Smooth muscle cell (in vitro differentiated cells): ENCODE measurements around the gene RHOT1. TPM values are rescaled to one million over a fixed set of nuclear protein-coding genes. Genes with fewer than 3 reads are reported as not detected.

ENCODE experiments used
- DNase-seq: peaks from one replicate; lab custom pipeline; 2025; ENCODE audit not compliant: unreplicated experiment; lab: John Stamatoyannopoulos, UW
- H2AFZ ChIP-seq: fragments of 200-600 bp; sonication (generic); 2 replicates; pipeline ENCODE4 v1.6.0; 2016; ENCODE audit warnings: antibody characterized with exemption, low read depth, mild to moderate bottlenecking
- H3F3A ChIP-seq: fragments of 200-600 bp; sonication (generic); 2 replicates; pipeline ENCODE4 v1.6.0; 2017; ENCODE audit warnings: antibody characterized with exemption, low read depth
- H3K27ac ChIP-seq: fragments of 200-600 bp; sonication (generic); 2 replicates; pipeline ENCODE4 v1.5.1; 2016; ENCODE audit warnings: low read depth, mild to moderate bottlenecking
- H3K27me3 ChIP-seq: fragments of 200-600 bp; sonication (generic); 2 replicates; pipeline ENCODE4 v1.6.1; 2016; ENCODE audit warnings: low read depth, mild to moderate bottlenecking
- H3K36me3 ChIP-seq: fragments of 200-600 bp; sonication (generic); 2 replicates; pipeline ENCODE4 v1.5.1; 2016; ENCODE audit warnings: low read depth
- H3K4me1 ChIP-seq: fragments of 200-600 bp; sonication (generic); 2 replicates; pipeline ENCODE4 v1.5.1; 2016; ENCODE audit warnings: low read depth
- H3K4me2 ChIP-seq: fragments of 200-600 bp; sonication (generic); 2 replicates; pipeline ENCODE4 v1.6.0; 2016; ENCODE audit warnings: mild to moderate bottlenecking
- H3K4me3 ChIP-seq: fragments of 200-600 bp; sonication (generic); 2 replicates; pipeline ENCODE4 v1.5.1; 2016; ENCODE audit warnings: mild to moderate bottlenecking
- H3K79me2 ChIP-seq: fragments of 200-600 bp; sonication (generic); 2 replicates; pipeline ENCODE4 v1.6.0; 2016; ENCODE audit warnings: low read depth, mild to moderate bottlenecking
- H3K9ac ChIP-seq: fragments of 200-600 bp; sonication (generic); 2 replicates; pipeline ENCODE4 v1.6.0; 2016; ENCODE audit warnings: low read depth
- H3K9me3 ChIP-seq: fragments of 200-600 bp; sonication (generic); replicated peaks from 2 replicates; pipeline ENCODE4 v1.5.1; 2016; ENCODE audit warnings: low read depth
- H4K20me1 ChIP-seq: fragments of 200-600 bp; sonication (generic); 2 replicates; pipeline ENCODE4 v1.6.0; 2016; ENCODE audit warnings: low read depth
- CTCF ChIP-seq: fragments of 200-600 bp; sonication (generic); IDR thresholded peaks from 2 replicates; pipeline ENCODE4 v1.5.1; 2017; ENCODE audit warnings: borderline replicate concordance, mild to moderate bottlenecking, antibody characterized with exemption; ENCODE audit not compliant: insufficient read depth, poor library complexity, severe bottlenecking
- WGBS: methylation state at CpG from one replicate; pipeline ENCODE4 v1.1.7; 2016; ENCODE audit warnings: low lambda C conversion rate; 5-methylcytosine and 5-hydroxymethylcytosine counted together
- polyA plus RNA-seq: library from polyadenylated mRNA; unstranded; fragments of >200 nt; fragmentation: Nextera tagmentation; extraction: Ambion mirVana; gene quantifications from 2 replicates; pipeline ENCODE4 v1.2.1, GENCODE V29; 2016
- total RNA-seq: library from RNA; depleted of rRNA; stranded (reverse); fragments of >200 nt; gene quantifications from 2 replicates; pipeline ENCODE4 v1.2.3, GENCODE V29; 2014

Gene RHOT1
- total and polyA plus RNA-seq, 2 experiments from 2014 or later = 23.6 to 28.7 TPM

GRCh38 chr17:32209608-32210007 is 67.3 kb downstream of the RHOT1 start:
- Histone ChIP-seq H4K20me1 (no peaks in the 10 kb centered on the region), H3K36me3 (peaks cover 10% of the 10 kb centered on the region), H3K4me3 (no peak overlapping the region), H3F3A (no peaks in the 10 kb centered on the region), H3K79me2 (no peaks in the 10 kb centered on the region), H3K9ac (no peak overlapping the region), H3K9me3 (no peaks in the 10 kb centered on the region), H3K4me1 (peaks cover 12% of the 10 kb centered on the region), H3K4me2 (no peak overlapping the region), H2AFZ (no peak overlapping the region), H3K27me3 (no peaks in the 10 kb centered on the region), H3K27ac (no peak overlapping the region)
- no peak for TF ChIP-seq CTCF
- DNase-seq = no peak

GRCh38 chr17:32211671-32212070 is 69.4 kb downstream of the RHOT1 start:
- Histone ChIP-seq H3K4me2 (no peak overlapping the region), H3K36me3 (peaks cover 10% of the 10 kb centered on the region), H3K79me2 (no peaks in the 10 kb centered on the region), H3F3A (no peaks in the 10 kb centered on the region), H3K4me3 (no peak overlapping the region), H3K9me3 (no peaks in the 10 kb centered on the region), H2AFZ (no peak overlapping the region), H3K27me3 (no peaks in the 10 kb centered on the region), H3K27ac (no peak overlapping the region), H3K9ac (no peak overlapping the region), H4K20me1 (no peaks in the 10 kb centered on the region), H3K4me1 (peaks cover 5% of the 10 kb centered on the region)
- WGBS = 96% methylated on average over 1 of the region's 1 CpG
- no peak for DNase-seq
- TF ChIP-seq CTCF = no peak

- Histone ChIP-seq H4K20me1 (peaks cover 6% of the 10 kb centered on the region), H3F3A (no peaks in the 10 kb centered on the region), H3K9ac (no peak overlapping the region), H3K4me3 (no peak overlapping the region), H3K27ac (no peak overlapping the region), H3K36me3 (no peaks in the 10 kb centered on the region), H3K27me3 (no peaks in the 10 kb centered on the region), H3K9me3 (no peaks in the 10 kb centered on the region), H3K4me1 (no peaks in the 10 kb centered on the region), H3K4me2 (no peak overlapping the region), H2AFZ (no peak overlapping the region), H3K79me2 (no peaks in the 10 kb centered on the region)
- 97% methylated on average over 3 of the region's 3 CpGs for WGBS
- DNase-seq = no peak
- no peak for TF ChIP-seq CTCF
Measured at GRCh38 chr17:32215696-32216095, 73.4 kb downstream of the RHOT1 start.

- Histone ChIP-seq H3K4me1 (no peaks in the 10 kb centered on the region), H3K9me3 (no peaks in the 10 kb centered on the region), H3K9ac (no peak overlapping the region), H3F3A (no peaks in the 10 kb centered on the region), H3K4me3 (no peak overlapping the region), H3K27me3 (no peaks in the 10 kb centered on the region), H3K36me3 (no peaks in the 10 kb centered on the region), H4K20me1 (peaks cover 6% of the 10 kb centered on the region), H3K79me2 (no peaks in the 10 kb centered on the region), H3K4me2 (no peak overlapping the region), H3K27ac (no peak overlapping the region), H2AFZ (no peak overlapping the region)
- no peak for TF ChIP-seq CTCF
- no peak for DNase-seq
- 86% methylated on average over 3 of the region's 3 CpGs for WGBS
Measured at GRCh38 chr17:32222621-32223020, 80.3 kb downstream of the RHOT1 start.
